Measurements from ENCODE around the gene NAB1.

NAB1 gene

DNA sequence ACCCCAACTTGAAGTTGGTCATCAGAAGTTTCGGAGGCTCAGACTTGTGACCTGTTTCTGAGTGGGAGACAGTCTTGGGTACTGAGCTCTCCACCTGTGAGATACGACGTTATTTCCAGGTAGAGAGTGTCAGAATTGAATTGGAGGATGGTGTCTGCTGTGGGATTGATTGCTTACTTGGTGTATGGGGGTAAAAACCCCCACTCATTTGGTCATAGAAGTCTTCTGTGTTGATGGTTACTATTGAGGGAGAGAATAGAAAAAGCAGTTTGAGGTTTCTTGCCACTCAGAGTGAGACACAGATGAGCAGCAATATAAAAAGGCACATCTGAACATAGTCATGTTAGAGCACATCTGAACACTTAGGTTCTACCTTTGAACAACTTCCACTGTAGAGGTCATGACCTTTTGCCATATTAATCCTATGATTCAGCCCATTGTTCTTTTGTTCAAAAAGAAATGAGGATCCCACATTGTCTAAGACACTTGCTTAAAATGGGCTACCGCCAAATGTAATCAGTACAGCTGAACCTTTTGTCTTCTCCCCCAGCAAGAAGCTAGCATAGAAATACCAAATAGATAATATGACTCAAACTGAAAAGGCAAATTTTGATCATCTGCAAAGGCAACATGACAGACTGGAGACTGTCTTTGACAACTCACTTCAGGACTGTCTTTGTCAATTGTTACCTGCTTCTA lies 73.3 kb downstream of the NAB1 start:
- H3K27ac Mint-ChIP-seq: peak overlapping the region; percentile 27
- no peak overlapping the region for H3K4me3 Mint-ChIP-seq
- H3K4me1 Mint-ChIP-seq (ENCODE audit: low read depth): peaks cover 25% of the 10 kb centered on the region

DNA sequence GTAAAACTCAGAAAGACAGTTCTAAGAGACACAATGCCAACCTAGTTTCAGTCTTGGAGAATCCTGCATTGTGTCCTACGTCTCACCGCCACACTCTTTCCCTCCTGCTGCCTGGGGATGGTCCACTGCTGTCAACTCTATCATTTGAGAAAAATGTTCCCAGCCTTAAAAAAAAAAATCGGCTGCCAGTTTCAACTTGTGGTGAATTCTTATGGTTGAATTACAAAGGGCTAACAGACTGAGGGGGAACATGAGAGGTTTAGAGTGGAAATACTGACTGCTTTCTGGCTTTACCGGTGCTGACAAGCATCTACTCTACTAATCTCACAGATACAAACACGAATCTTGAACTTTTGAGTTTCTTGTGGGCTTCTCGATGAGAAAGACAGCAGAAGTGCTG lies 74.0 kb downstream of the NAB1 start:
- peaks cover 25% of the 10 kb centered on the region for H3K4me1 Mint-ChIP-seq (ENCODE audit: low read depth)

More for the DNA sequence above, 73.3 kb downstream of the NAB1 start:
- H3K27me3 Mint-ChIP-seq (ENCODE audit: low read depth): no peaks in the 10 kb centered on the region
- H3K36me3 Mint-ChIP-seq (ENCODE audit: low read depth): no peaks in the 10 kb centered on the region
- H3K9me3 Mint-ChIP-seq: peaks cover 3% of the 10 kb centered on the region

DNA sequence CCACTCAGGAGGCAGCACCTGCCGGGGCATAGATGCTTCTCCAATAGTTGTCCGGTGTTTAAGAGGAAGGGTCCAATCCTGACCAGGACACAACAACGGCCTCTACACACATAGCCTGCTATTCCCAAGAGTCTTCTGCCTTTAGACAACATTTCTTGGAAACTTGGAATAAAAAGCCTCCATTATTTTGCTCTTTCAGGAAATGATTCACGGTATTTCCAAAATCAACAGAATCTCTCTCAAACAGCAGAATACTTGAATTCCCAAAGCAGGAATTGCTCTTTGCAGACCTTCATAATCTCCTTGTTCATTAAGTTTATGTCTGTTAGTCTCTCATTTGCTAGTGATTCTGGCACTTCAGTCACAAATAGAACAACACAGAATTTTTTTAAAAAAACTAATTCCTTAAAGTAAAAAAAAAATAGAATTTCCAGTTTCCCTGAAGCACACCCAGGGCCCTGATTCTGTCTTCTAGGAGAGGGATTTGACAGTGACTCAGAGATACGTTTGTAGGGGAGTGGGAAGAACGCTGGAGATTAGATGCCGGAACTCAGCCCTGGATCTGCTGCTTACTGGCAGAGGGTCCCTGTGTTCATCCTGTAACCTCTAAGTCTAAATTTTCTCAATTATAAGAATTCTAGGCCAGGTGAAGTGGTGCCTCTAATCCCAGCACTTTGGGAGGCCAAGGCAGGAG lies 74.7 kb downstream of the NAB1 start:
- Mint-ChIP-seq H3K4me3 (no peak overlapping the region), H3K4me1 (ENCODE audit: low read depth) (peaks cover 22% of the 10 kb centered on the region), H3K27ac (peak overlapping the region; percentile 37), H3K9me3 (peaks cover 5% of the 10 kb centered on the region), H3K36me3 (ENCODE audit: low read depth) (peaks cover 1% of the 10 kb centered on the region), H3K27me3 (ENCODE audit: low read depth) (no peaks in the 10 kb centered on the region)

More for the DNA sequence above, 74.0 kb downstream of the NAB1 start:
- H3K27me3 Mint-ChIP-seq (ENCODE audit: low read depth): no peaks in the 10 kb centered on the region
- no peak overlapping the region for H3K4me3 Mint-ChIP-seq
- H3K27ac Mint-ChIP-seq: peak overlapping the region; percentile 37
- H3K9me3 Mint-ChIP-seq: peaks cover 3% of the 10 kb centered on the region
- H3K36me3 Mint-ChIP-seq (ENCODE audit: low read depth): no peaks in the 10 kb centered on the region

DNA sequence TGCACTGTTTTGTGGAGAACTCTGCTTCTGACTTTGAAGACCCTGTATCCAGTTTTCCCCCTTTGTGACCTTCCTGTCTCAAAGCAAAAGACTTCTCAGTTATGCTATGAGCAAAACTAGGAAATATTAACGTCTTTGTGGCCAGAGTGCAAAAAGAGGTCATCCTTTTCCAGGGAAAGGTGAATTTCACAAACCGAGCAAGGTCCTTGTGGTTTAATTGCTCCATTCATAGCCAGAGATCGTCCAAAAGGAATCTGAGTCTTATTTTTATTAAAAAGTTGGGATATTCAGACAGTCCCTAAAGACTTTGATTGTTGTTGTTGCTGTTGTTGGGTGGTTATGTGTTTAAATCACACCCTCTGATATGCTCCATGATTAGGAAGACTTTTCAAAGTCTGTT lies 77.4 kb downstream of the NAB1 start:
- H3K27ac Mint-ChIP-seq: no peak overlapping the region
- H3K27me3 Mint-ChIP-seq (ENCODE audit: low read depth): no peaks in the 10 kb centered on the region
- H3K4me1 Mint-ChIP-seq (ENCODE audit: low read depth): peaks cover 14% of the 10 kb centered on the region
- no peak overlapping the region for H3K4me3 Mint-ChIP-seq
- peaks cover 1% of the 10 kb centered on the region for H3K36me3 Mint-ChIP-seq (ENCODE audit: low read depth)
- H3K9me3 Mint-ChIP-seq: peaks cover 8% of the 10 kb centered on the region

DNA sequence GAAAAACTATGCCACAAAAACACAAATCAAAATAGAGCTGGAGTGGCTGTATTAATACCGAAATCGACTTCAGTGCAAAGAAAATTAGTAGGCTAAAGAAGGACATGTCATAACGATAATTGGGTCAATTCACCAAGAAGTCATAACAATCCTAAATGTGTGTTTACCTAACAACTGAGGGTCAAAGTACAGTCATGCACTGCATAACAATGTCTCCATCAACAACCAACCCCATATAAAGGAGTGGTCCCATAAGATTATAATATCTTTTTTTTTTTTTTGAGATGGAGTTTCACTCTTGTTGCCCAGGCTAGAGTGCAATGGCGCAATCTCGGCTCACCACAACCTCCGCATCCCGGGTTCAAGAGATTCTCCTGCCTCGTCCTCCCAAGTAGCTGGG lies 87.5 kb downstream of the NAB1 start:
- Mint-ChIP-seq H3K9me3 (peaks cover 3% of the 10 kb centered on the region), H3K36me3 (ENCODE audit: low read depth) (peaks cover 2% of the 10 kb centered on the region), H3K4me1 (ENCODE audit: low read depth) (no peaks in the 10 kb centered on the region), H3K4me3 (no peak overlapping the region), H3K27ac (no peak overlapping the region), H3K27me3 (ENCODE audit: low read depth) (no peaks in the 10 kb centered on the region)

DNA sequence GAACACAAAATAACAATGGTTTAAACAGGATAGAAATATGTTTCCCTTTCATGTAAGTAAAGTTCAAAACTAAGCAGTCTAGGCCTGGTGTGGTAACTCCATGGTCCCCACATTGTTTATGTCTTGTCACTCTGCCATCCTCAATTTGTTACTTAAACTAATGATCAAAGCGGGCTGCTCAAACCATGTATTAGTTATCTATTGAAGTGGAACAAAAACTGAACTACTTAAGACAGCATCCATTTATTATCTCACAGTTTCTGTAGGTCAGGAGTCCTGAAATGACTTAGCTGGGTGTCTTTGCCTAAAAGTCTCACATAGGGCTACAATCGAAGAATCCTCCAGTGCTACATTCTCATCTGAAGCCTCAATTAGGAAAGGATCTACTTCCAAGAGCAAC lies 91.6 kb downstream of the NAB1 start:
- peaks cover 2% of the 10 kb centered on the region for H3K4me1 Mint-ChIP-seq (ENCODE audit: low read depth)
- no peak overlapping the region for H3K4me3 Mint-ChIP-seq
- H3K27ac Mint-ChIP-seq: no peak overlapping the region
- no peaks in the 10 kb centered on the region for H3K9me3 Mint-ChIP-seq
- H3K36me3 Mint-ChIP-seq (ENCODE audit: low read depth): peaks cover 2% of the 10 kb centered on the region
- no peaks in the 10 kb centered on the region for H3K27me3 Mint-ChIP-seq (ENCODE audit: low read depth)
